Fibroblast of pulmonary artery (primary cell): ENCODE results near the gene C11orf98.

Experiments
- DNase-seq: peaks from one replicate; pipeline ENCODE4 v3.0.0-alpha.2; 2010; ENCODE audit warnings: low read depth
- H3K4me3 ChIP-seq: replicated peaks from 2 replicates; pipeline ENCODE4 v1.5.1; 2011; ENCODE audit warnings: low read depth, mild to moderate bottlenecking, control low read depth, low read length, moderate library complexity
- CTCF ChIP-seq: IDR thresholded peaks from 2 replicates; pipeline ENCODE4 v1.5.1; 2011; ENCODE audit warnings: mild to moderate bottlenecking, control low read depth, low read length, inconsistent platforms; ENCODE audit errors: missing control alignments

C11orf98 gene

GRCh38 chr11:62614275-62614674 is 50.7 kb downstream of the C11orf98 start:
- no peak for TF ChIP-seq CTCF
- no peak for DNase-seq
- H3K4me3 ChIP-seq = no peak overlapping the region

DNA sequence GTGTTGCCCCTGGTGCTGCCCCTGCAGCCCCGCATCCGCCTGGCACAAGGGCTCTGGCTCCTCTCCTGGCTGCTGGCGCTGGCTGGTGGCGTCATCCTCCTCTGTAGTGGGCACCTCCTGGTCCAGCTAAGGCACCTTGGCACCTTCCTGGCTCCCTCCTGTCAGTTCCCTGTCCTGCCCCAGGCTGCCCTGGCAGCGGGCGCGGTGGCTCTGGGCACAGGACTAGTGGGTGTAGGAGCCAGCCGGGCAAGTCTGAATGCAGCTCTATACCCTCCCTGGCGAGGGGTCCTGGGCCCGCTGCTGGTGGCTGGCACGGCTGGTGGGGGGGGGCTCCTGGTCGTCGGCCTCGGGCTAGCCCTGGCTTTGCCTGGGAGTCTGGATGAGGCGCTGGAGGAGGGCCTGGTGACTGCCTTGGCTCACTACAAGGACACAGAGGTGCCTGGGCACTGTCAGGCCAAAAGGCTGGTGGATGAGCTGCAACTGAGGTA is 51.7 kb downstream of the C11orf98 start:
- no peak for DNase-seq
- no peak for TF ChIP-seq CTCF
- H3K4me3 ChIP-seq = no peak overlapping the region
